HEK293 (cell line): ENCODE measurements around the gene GABRD.

ENCODE experiments used
- CTCF ChIA-PET: fragments of 350-600 bp; formaldehyde crosslinking; extraction: SDS; loops from one replicate; lab custom pipeline; 2021; ENCODE audit warnings: antibody characterized with exemption; lab: Yijun Ruan, JAX
- POLR2A ChIA-PET: fragments of 300-600 bp; formaldehyde crosslinking; extraction: SDS; loops from one replicate; lab custom pipeline; 2020; ENCODE audit warnings: antibody characterized with exemption, inconsistent platforms; lab: Yijun Ruan, JAX
- H3K27ac ChIP-seq: fragments of 200-500 bp; sonication (Bioruptor generic); 2 replicates; pipeline ENCODE4 v1.5.1; 2014; ENCODE audit warnings: low read depth, low read length, control low read depth, inconsistent platforms; ENCODE audit errors: extremely low read depth
- H3K36me3 ChIP-seq, 2 experiments: fragments of 200-500 bp in 1 of 2; sonication (Bioruptor generic) in 1 of 2; 1 replicate in 1 of 2; 2 replicates in 1 of 2; pipeline ENCODE4 v1.5.1; 2014 to 2017; ENCODE audit warnings: inconsistent platforms in 2 of 2, low read length in 2 of 2; ENCODE audit not compliant: control insufficient read depth in 2 of 2, insufficient read depth in 1 of 2
- H3K4me1 ChIP-seq: fragments of 200-500 bp; sonication (Bioruptor generic); 2 replicates; pipeline ENCODE4 v1.5.1; 2014; ENCODE audit warnings: mild to moderate bottlenecking, low read length, inconsistent platforms; ENCODE audit not compliant: control insufficient read depth, insufficient read depth
- H3K4me3 ChIP-seq: 2 replicates; pipeline ENCODE4 v1.5.1; 2011; ENCODE audit warnings: low read depth, mild to moderate bottlenecking, control low read depth, low read length, moderate library complexity
- H3K9me3 ChIP-seq: fragments of 200-500 bp; sonication (Bioruptor generic); 2 replicates; pipeline ENCODE4 v1.5.1; 2014; ENCODE audit warnings: low read depth, low read length, inconsistent platforms; ENCODE audit not compliant: control insufficient read depth, insufficient read depth
- ATF2 ChIP-seq: fragments of 450-650 bp; formaldehyde crosslinking; IDR thresholded peaks from 2 replicates; pipeline ENCODE4 v1.5.1; 2016; ENCODE audit warnings: missing biosample characterization, missing genetic modification characterization, low read depth
- ELK4 ChIP-seq: IDR thresholded peaks from 2 replicates; pipeline ENCODE4 v1.6.1; 2011; ENCODE audit warnings: mild to moderate bottlenecking, low read depth, low read length, borderline replicate concordance
- GLI2 ChIP-seq: fragments of 450-650 bp; formaldehyde crosslinking; IDR thresholded peaks from 2 replicates; pipeline ENCODE4; 2017; ENCODE audit warnings: missing biosample characterization, missing genetic modification characterization, low read depth, borderline replicate concordance
- KLF1 ChIP-seq: fragments of 450-650 bp; formaldehyde crosslinking; IDR thresholded peaks from 2 replicates; pipeline ENCODE4 v1.5.1; 2016; ENCODE audit warnings: missing biosample characterization, missing genetic modification characterization
- WT1 ChIP-seq: fragments of 450-650 bp; formaldehyde crosslinking; IDR thresholded peaks from 2 replicates; pipeline ENCODE4 v1.5.1; 2016; ENCODE audit warnings: missing biosample characterization, missing genetic modification characterization
- ZBTB21 ChIP-seq: fragments of 450-650 bp; formaldehyde crosslinking; IDR thresholded peaks from 2 replicates; pipeline ENCODE4 v1.5.1; 2017; ENCODE audit warnings: missing biosample characterization, missing genetic modification characterization
- ZFHX2 ChIP-seq: fragments of 450-650 bp; formaldehyde crosslinking; conservative IDR thresholded peaks from 2 replicates; pipeline ENCODE4 v1.5.1; 2016; ENCODE audit warnings: missing biosample characterization, missing genetic modification characterization
- ZNF155 ChIP-seq: fragments of 450-650 bp; formaldehyde crosslinking; IDR thresholded peaks from 2 replicates; pipeline ENCODE4 v1.5.1; 2016; ENCODE audit warnings: missing biosample characterization, missing genetic modification characterization
- ZNF174 ChIP-seq: fragments of 450-650 bp; formaldehyde crosslinking; IDR thresholded peaks from 2 replicates; pipeline ENCODE4 v1.5.0; 2017; ENCODE audit warnings: missing biosample characterization, mild to moderate bottlenecking, missing genetic modification characterization
- ZNF324 ChIP-seq: fragments of 450-650 bp; formaldehyde crosslinking; IDR thresholded peaks from 2 replicates; pipeline ENCODE4 v1.5.1; 2016; ENCODE audit warnings: missing biosample characterization, missing genetic modification characterization
- ZNF560 ChIP-seq: fragments of 450-650 bp; formaldehyde crosslinking; IDR thresholded peaks from 2 replicates; pipeline ENCODE4 v1.5.1; 2017; ENCODE audit warnings: missing biosample characterization, missing genetic modification characterization, borderline replicate concordance
- ZNF561 ChIP-seq: fragments of 450-650 bp; IDR thresholded peaks from 2 replicates; pipeline ENCODE4 v1.5.1; 2018; ENCODE audit warnings: missing biosample characterization, missing genetic modification characterization, borderline replicate concordance
- ZNF610 ChIP-seq: fragments of 450-650 bp; formaldehyde crosslinking; IDR thresholded peaks from 2 replicates; pipeline ENCODE4 v1.5.1; 2016; ENCODE audit warnings: missing biosample characterization, missing genetic modification characterization, borderline replicate concordance
- ZNF626 ChIP-seq: fragments of 450-650 bp; sonication (Bioruptor Pico); formaldehyde crosslinking; IDR thresholded peaks from 2 replicates; pipeline ENCODE4 v1.5.1; 2018; ENCODE audit warnings: missing biosample characterization, missing genetic modification characterization, inconsistent platforms
- ZNF670 ChIP-seq: fragments of 450-650 bp; formaldehyde crosslinking; IDR thresholded peaks from 2 replicates; pipeline ENCODE4 v1.5.1; 2016; ENCODE audit warnings: missing biosample characterization, missing genetic modification characterization, low read depth
- ZNF677 ChIP-seq: fragments of 450-650 bp; IDR thresholded peaks from 2 replicates; pipeline ENCODE4 v1.5.0; 2018; ENCODE audit warnings: missing biosample characterization, mild to moderate bottlenecking, missing genetic modification characterization, moderate library complexity
- ZNF692 ChIP-seq: fragments of 450-650 bp; formaldehyde crosslinking; IDR thresholded peaks from 2 replicates; pipeline ENCODE4 v1.5.1; 2016; ENCODE audit warnings: missing biosample characterization, missing genetic modification characterization
- ZNF747 ChIP-seq: fragments of 450-650 bp; formaldehyde crosslinking; IDR thresholded peaks from 2 replicates; pipeline ENCODE4 v1.5.1; 2016; ENCODE audit warnings: missing biosample characterization, missing genetic modification characterization
- ZNF76 ChIP-seq: fragments of 450-650 bp; formaldehyde crosslinking; IDR thresholded peaks from 2 replicates; pipeline ENCODE4; 2016; ENCODE audit warnings: low read depth, missing biosample characterization, missing genetic modification characterization, borderline replicate concordance
- ZNF777 ChIP-seq: fragments of 450-650 bp; formaldehyde crosslinking; IDR thresholded peaks from 2 replicates; pipeline ENCODE4 v1.5.1; 2017; ENCODE audit warnings: missing biosample characterization, missing genetic modification characterization, borderline replicate concordance
- ZXDB ChIP-seq: fragments of 450-650 bp; formaldehyde crosslinking; IDR thresholded peaks from 2 replicates; pipeline ENCODE4 v1.5.1; 2016; ENCODE audit warnings: missing biosample characterization, missing genetic modification characterization

GABRD gene

GRCh38 chr1:2067393-2067792, 48.2 kb downstream of the GABRD start (continued):
- TF ChIP-seq ZNF610 (no peak), ZFHX2 (tag by site-specific recombination) (no peak), KLF1 (tag by site-specific recombination) (no peak), ZNF626 (tag by site-specific recombination) (no peak), GLI2 (tag by site-specific recombination) (no peak), ZNF76 (no peak), ZNF174 (tag by site-specific recombination) (no peak), ZNF561 (no peak), ZNF670 (no peak), WT1 (no peak), ZNF324 (tag by site-specific recombination) (no peak)

- H3K9me3 ChIP-seq, result no peaks in the 10 kb centered on the region
- TF ChIP-seq ZNF747 (tag by site-specific recombination) (no peak), ZNF155 (tag by site-specific recombination) (no peak), ZNF692 (tag by site-specific recombination) (no peak), ELK4 (no peak), ZNF777 (tag by site-specific recombination) (no peak), ZNF677 (no peak), ATF2 (tag by site-specific recombination) (no peak), ZBTB21 (tag by site-specific recombination) (no peak)
- H3K27ac ChIP-seq, result no peak overlapping the region
- ChIA-PET POLR2A (no interaction called here), CTCF (no interaction called here)
- H3K4me3 ChIP-seq, result no peak overlapping the region
- H3K4me1 ChIP-seq, result no peaks in the 10 kb centered on the region
- H3K36me3 ChIP-seq, result peaks cover 0 to 40% of the 10 kb centered on the region in 2 experiments; a peak in 2 of 3 replicates
Measured at GRCh38 chr1:2067981-2068380, 48.8 kb downstream of the GABRD start.

GRCh38 chr1:2068951-2069350, 49.8 kb downstream of the GABRD start:
- Histone ChIP-seq H3K4me1 (no peaks in the 10 kb centered on the region), H3K36me3 (peaks cover 0 to 47% of the 10 kb centered on the region in 2 experiments; a peak in 1 of 3 replicates), H3K4me3 (no peak overlapping the region), H3K27ac (no peak overlapping the region), H3K9me3 (no peaks in the 10 kb centered on the region)
- TF ChIP-seq ZNF560 (no peak), ZXDB (tag by site-specific recombination) (no peak)
- CTCF ChIA-PET, result no interaction called here
- POLR2A ChIA-PET, result no interaction called here
